ENCODE data around the gene FST. TPM values are rescaled to one million over a fixed set of nuclear protein-coding genes. Genes with fewer than 3 reads are reported as not detected.

Gene FST
- total and polyA plus RNA-seq, 2 of the 13 experiments (the other 11 are each of a cell fraction or from before 2014, with no cell fraction given) = 38.6 to 136 TPM

GRCh38 chr5:53478411-53479044, 1.9 kb upstream of the FST start (continued):
- TF ChIP-seq TRAFD1 (CRISPR knock-in tag; IDR thresholded peaks at IDR 0.05; ENCODE audit: borderline replicate concordance) (no peak), ZNF615 (CRISPR knock-in tag; IDR thresholded peaks at IDR 0.05; ENCODE audit: borderline replicate concordance) (no peak), ZNF30 (CRISPR knock-in tag; IDR thresholded peaks at IDR 0.05) (no peak), ZSCAN25 (CRISPR knock-in tag; IDR thresholded peaks at IDR 0.05) (peak; percentile 76; the same call in 1 of the 2 replicates), ZNF710 (CRISPR knock-in tag; IDR thresholded peaks at IDR 0.05; ENCODE audit: borderline replicate concordance) (peak; percentile 100), HNRNPL (IDR thresholded peaks at IDR 0.05; ENCODE audit: low read depth, low read length) (0 out of 2 replicates have a peak, but pooled peaks have one; percentile 36), FOXO4 (CRISPR knock-in tag; conservative IDR thresholded peaks at IDR 0.05) (no peak), SKIL (CRISPR knock-in tag; IDR thresholded peaks at IDR 0.05; ENCODE audit: borderline replicate concordance) (no peak; the same call in 1 of the 2 replicates), ZFX (CRISPR knock-in tag; IDR thresholded peaks at IDR 0.05; ENCODE audit: low read depth) (peak; percentile 40; the same call in 1 of the 2 replicates), CERS6 (CRISPR knock-in tag; IDR thresholded peaks at IDR 0.05) (no peak), HNRNPH1 (optimal IDR thresholded peaks at IDR 0.05; ENCODE audit: low read depth, low read length) (no peak), ZNF460 (CRISPR knock-in tag; IDR thresholded peaks at IDR 0.05; ENCODE audit: borderline replicate concordance) (no peak), ASH2L (IDR thresholded peaks at IDR 0.05; ENCODE audit: insufficient read length, low read depth, low read length) (peak; percentile 23)

All from HepG2 (cell line).